GM23248 (cell line): Measurements from ENCODE around the gene ZFP36L1.

Source experiments
- EZH2 ChIP-seq: fragments of 200-600 bp; sonication (generic); IDR thresholded peaks from 2 replicates; pipeline ENCODE4 v1.6.1; 2018; ENCODE audit warnings: antibody characterized with exemption, mild to moderate bottlenecking; ENCODE audit not compliant: insufficient read depth, poor library complexity, severe bottlenecking
- EZH2phosphoT487 ChIP-seq: fragments of 200-600 bp; sonication (generic); IDR thresholded peaks from 2 replicates; pipeline ENCODE4 v1.6.1; 2018; ENCODE audit warnings: antibody characterized with exemption, moderate library complexity, mild to moderate bottlenecking, low read depth; ENCODE audit not compliant: insufficient read depth

DNA sequence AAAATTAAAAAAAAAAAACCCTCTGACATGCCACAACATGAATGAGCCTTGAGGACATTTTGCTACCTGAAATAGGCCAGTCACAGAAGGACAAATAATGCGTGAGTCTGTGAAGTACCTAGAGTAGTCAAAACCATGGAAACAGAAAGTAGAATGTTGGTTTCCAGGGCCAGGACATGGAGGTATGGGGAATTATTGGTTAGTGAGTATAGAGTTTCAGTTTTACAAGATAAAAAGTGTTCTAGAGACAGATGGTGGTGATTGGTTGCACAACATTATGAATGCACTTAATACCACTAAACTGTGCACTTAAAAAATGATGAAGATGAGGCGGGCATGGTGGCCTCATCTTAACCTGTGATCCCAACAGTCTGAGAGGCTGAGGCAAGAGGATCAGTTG is 47.6 kb upstream of the ZFP36L1 start:
- TF ChIP-seq EZH2phosphoT487 (no peak), EZH2 (no peak)
